GM13977 (cell line): ENCODE results near the gene LRRC47.

Source experiments
- DNase-seq: peaks from one replicate; pipeline ENCODE4 v3.0.0; 2012; ENCODE audit warnings: low spot score
- CTCF ChIP-seq: IDR thresholded peaks from 2 replicates; pipeline ENCODE4 v1.5.1; 2012; ENCODE audit warnings: mild to moderate bottlenecking, control low read depth; ENCODE audit not compliant: insufficient read depth; ENCODE audit errors: extremely low read depth, missing control alignments
- in situ Hi-C: fragments of 300-500 bp; cut with MboI; formaldehyde crosslinking; loops from one replicate; pipeline ENCODE4 v1.12.0; 2022; ENCODE audit warnings: low sequenced_read_pairs, low pct_unique_long_range_greater_than_20kb, mixed read lengths, inconsistent platforms; ENCODE audit not compliant: unreplicated experiment

The LRRC47 gene

GRCh38 chr1:3736131-3736561 is 60.2 kb downstream of the LRRC47 start:
- TF ChIP-seq CTCF: no peak
- DNase-seq: no peak
- in situ Hi-C loops: no loop called here

- no peak for DNase-seq
- TF ChIP-seq CTCF: no peak
- in situ Hi-C loops: no loop called here
Measured at GRCh38 chr1:3735688-3736087, 60.6 kb downstream of the LRRC47 start.

GRCh38 chr1:3735027-3735681 is 61.1 kb downstream of the LRRC47 start:
- in situ Hi-C loops: no loop called here
- no peak for DNase-seq
- TF ChIP-seq CTCF: no peak

- no peak for TF ChIP-seq CTCF
- in situ Hi-C loops: no loop called here
- no peak for DNase-seq
Measured at GRCh38 chr1:3734602-3735001, 61.7 kb downstream of the LRRC47 start.

GRCh38 chr1:3733883-3734589 is 62.3 kb downstream of the LRRC47 start:
- DNase-seq: no peak
- in situ Hi-C loops: no loop called here
- no peak for TF ChIP-seq CTCF

- DNase-seq: no peak
Measured at GRCh38 chr1:3733094-3733882, 63.0 kb downstream of the LRRC47 start.

More at GRCh38 chr1:3733094-3733882, 63.0 kb downstream of the LRRC47 start:
- no peak for TF ChIP-seq CTCF
- in situ Hi-C loops: no loop called here
